Endodermal cell (in vitro differentiated cells): ENCODE data around the gene CYP17A1. TPM values are rescaled to one million over a fixed set of nuclear protein-coding genes. Genes with fewer than 3 reads are reported as not detected.

Experiments used
- DNase-seq: peaks from one replicate; pipeline ENCODE4 v3.0.0-alpha.2; 2017
- H3K27ac ChIP-seq: 2 replicates; pipeline ENCODE4 v1.5.1; 2013; ENCODE audit warnings: mild to moderate bottlenecking, low read depth, low read length, moderate library complexity
- H3K27me3 ChIP-seq: 2 replicates; pipeline ENCODE4 v1.6.1; 2013; ENCODE audit warnings: mild to moderate bottlenecking, low read length, moderate library complexity; ENCODE audit not compliant: insufficient read depth, control insufficient read depth, poor library complexity, severe bottlenecking
- H3K36me3 ChIP-seq: 2 replicates; pipeline ENCODE4 v1.7.0; 2013; ENCODE audit warnings: mild to moderate bottlenecking, low read length, moderate library complexity; ENCODE audit not compliant: control insufficient read depth, insufficient read depth
- H3K4me1 ChIP-seq: one replicate; pipeline ENCODE4 v1.7.0; 2013; ENCODE audit warnings: low read length; ENCODE audit not compliant: control insufficient read depth, insufficient read depth
- H3K4me3 ChIP-seq: 2 replicates; pipeline ENCODE4 v1.5.1; 2013; ENCODE audit warnings: mild to moderate bottlenecking, low read length, moderate library complexity
- H3K9ac ChIP-seq: 2 replicates; pipeline ENCODE4 v1.6.1; 2013; ENCODE audit warnings: mild to moderate bottlenecking, low read length, moderate library complexity; ENCODE audit not compliant: poor library complexity, severe bottlenecking; ENCODE audit errors: extremely low read depth
- H3K9me3 ChIP-seq: 2 replicates; pipeline ENCODE4 v1.6.1; 2013; ENCODE audit warnings: mild to moderate bottlenecking, low read length, moderate library complexity; ENCODE audit not compliant: control insufficient read depth
- H3K27ac Mint-ChIP-seq: 2 replicates; pipeline ENCODE4 v1.8.0; 2020; ENCODE audit warnings: mixed read lengths
- H3K27me3 Mint-ChIP-seq: 2 replicates; pipeline ENCODE4 v1.8.0; 2021; ENCODE audit warnings: mild to moderate bottlenecking, mixed read lengths; ENCODE audit not compliant: insufficient read depth
- H3K36me3 Mint-ChIP-seq: 2 replicates; pipeline ENCODE4 v1.8.0; 2020; ENCODE audit warnings: low read depth, mixed read lengths
- H3K4me1 Mint-ChIP-seq: 2 replicates; pipeline ENCODE4 v1.8.0; 2020; ENCODE audit warnings: mixed read lengths
- H3K4me3 Mint-ChIP-seq: 2 replicates; pipeline ENCODE4 v1.8.0; 2020; ENCODE audit warnings: mild to moderate bottlenecking, moderate library complexity, mixed read lengths
- H3K9me3 Mint-ChIP-seq: 2 replicates; pipeline ENCODE4 v1.8.0; 2020; ENCODE audit warnings: mild to moderate bottlenecking, mixed read lengths
- CTCF ChIP-seq: fragments of 200-600 bp; sonication (generic); conservative IDR thresholded peaks from 2 replicates; pipeline ENCODE4 v1.5.0; 2021; ENCODE audit warnings: antibody characterized with exemption, mild to moderate bottlenecking
- WGBS, 2 experiments: methylation state at CpG; one replicate each; pipeline versions ENCODE4 v1.1.5 to v1.1.7; 2013; ENCODE audit warnings: missing lambda C conversion rate in 2 of 2, mixed read lengths in 1 of 2; ENCODE audit not compliant: insufficient coverage in 1 of 2, insufficient read length in 1 of 2; 5-methylcytosine and 5-hydroxymethylcytosine counted together
- total RNA-seq, 2 donors: library from RNA; stranded (reverse); fragmentation: NEBNext Ultra II Directional in 1 of 2; extraction: Animal tissue kit (Norgen Biotek cat#: 25700) in 1 of 2; gene quantifications; 2 replicates in 1 of 2; 3 replicates in 1 of 2; pipeline ENCODE4 v1.2.1, GENCODE V29; 2021

The CYP17A1 gene
- total RNA-seq, 2 donors from 2014 or later, result not detected

- H3K4me3 Mint-ChIP-seq, result no peak overlapping the region
- 90 to 93% methylated on average over 3 to 4 of the region's 4 CpGs for WGBS, 2 experiments
Observed at GRCh38 chr10:102808380-102808779, 28.8 kb downstream of the CYP17A1 start.

GRCh38 chr10:102804382-102805055 is 32.7 kb downstream of the CYP17A1 start:
- Mint-ChIP-seq H3K4me3 (no peak overlapping the region), H3K27ac (no peak overlapping the region), H3K9me3 (peaks cover 4% of the 10 kb centered on the region), H3K4me1 (peaks cover 44% of the 10 kb centered on the region), H3K27me3 (no peaks in the 10 kb centered on the region), H3K36me3 (peaks cover 23% of the 10 kb centered on the region)
- Histone ChIP-seq H3K4me3 (no peak overlapping the region), H3K9me3 (peaks cover 11% of the 10 kb centered on the region), H3K4me1 (no peaks in the 10 kb centered on the region), H3K36me3 (peaks cover 6% of the 10 kb centered on the region), H3K9ac (no peak overlapping the region), H3K27ac (no peak overlapping the region), H3K27me3 (no peaks in the 10 kb centered on the region)
- WGBS, 2 experiments, result 89 to 100% methylated on average over 1 to 2 of the region's 2 CpGs
- no peak for TF ChIP-seq CTCF
- DNase-seq, result no peak

More at GRCh38 chr10:102808380-102808779, 28.8 kb downstream of the CYP17A1 start:
- Histone ChIP-seq H3K9me3 (peaks cover 11% of the 10 kb centered on the region), H3K27me3 (no peaks in the 10 kb centered on the region), H3K9ac (no peak overlapping the region), H3K27ac (peak overlapping the region; percentile 44), H3K4me3 (no peak overlapping the region), H3K36me3 (peaks cover 22% of the 10 kb centered on the region), H3K4me1 (no peaks in the 10 kb centered on the region)
- Mint-ChIP-seq H3K36me3 (peaks cover 38% of the 10 kb centered on the region), H3K27me3 (no peaks in the 10 kb centered on the region), H3K9me3 (peaks cover 4% of the 10 kb centered on the region), H3K27ac (no peak overlapping the region), H3K4me1 (peaks cover 8% of the 10 kb centered on the region)
- TF ChIP-seq CTCF, result no peak
- no peak for DNase-seq

GRCh38 chr10:102802920-102803534 is 34.2 kb downstream of the CYP17A1 start:
- peak overlapping the region; percentile 94 for H3K27ac Mint-ChIP-seq
- H3K9me3 Mint-ChIP-seq, result peaks cover 4% of the 10 kb centered on the region
- peaks cover 12% of the 10 kb centered on the region for H3K36me3 ChIP-seq
- no peak overlapping the region for H3K4me3 ChIP-seq
- peaks cover 40% of the 10 kb centered on the region for H3K4me1 Mint-ChIP-seq
- H3K27ac ChIP-seq, result no peak overlapping the region
- 74 to 77% methylated on average over 6 of the region's 6 CpGs for WGBS, 2 experiments
- no peak for TF ChIP-seq CTCF
- H3K4me1 ChIP-seq, result no peaks in the 10 kb centered on the region
- peaks cover 25% of the 10 kb centered on the region for H3K36me3 Mint-ChIP-seq
- no peak overlapping the region for H3K9ac ChIP-seq
- H3K9me3 ChIP-seq, result peaks cover 11% of the 10 kb centered on the region
- peak; percentile 84 for DNase-seq
- no peaks in the 10 kb centered on the region for H3K27me3 ChIP-seq
- no peak overlapping the region for H3K4me3 Mint-ChIP-seq
- H3K27me3 Mint-ChIP-seq, result no peaks in the 10 kb centered on the region
